Activated CD4-positive, alpha-beta T cell treated with anti-CD3 and anti-CD28 coated beads, Interleukin-10, Interleukin-2, amounts not matched to agents 100 ng/mL and 50 ng/mL, durations not matched to agents 16 hours and 8 hours (primary cell): Measurements from ENCODE around the gene FGD4.
"Not testable (repeated sequence)": the region's sequence is repeated elsewhere in the genome, so short reads cannot be mapped to it uniquely, and the experiment has no call there.

Experiments
- DNase-seq: peaks from one replicate; pipeline ENCODE4 v3.0.0-alpha.2; 2020

Gene FGD4

DNA sequence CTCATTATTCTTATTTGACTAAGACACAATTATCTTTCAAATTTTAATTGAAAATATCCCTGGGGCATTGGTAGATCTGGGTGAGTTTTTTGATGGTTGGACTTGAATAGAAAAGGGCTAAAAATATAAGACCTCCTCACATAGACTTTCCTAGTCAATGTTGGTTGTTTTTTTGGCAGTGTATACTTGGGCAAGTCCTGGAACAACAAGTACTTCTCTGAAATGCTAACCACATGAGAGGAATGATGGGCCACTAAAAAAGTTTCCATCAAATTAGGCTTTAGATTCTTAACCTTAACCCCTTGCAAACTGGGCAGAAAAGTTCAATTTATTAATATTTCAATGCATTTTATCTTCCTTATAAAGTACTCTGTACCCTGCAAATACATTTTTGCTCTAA is 97.6 kb downstream of the FGD4 start:
- no peak for DNase-seq

DNA sequence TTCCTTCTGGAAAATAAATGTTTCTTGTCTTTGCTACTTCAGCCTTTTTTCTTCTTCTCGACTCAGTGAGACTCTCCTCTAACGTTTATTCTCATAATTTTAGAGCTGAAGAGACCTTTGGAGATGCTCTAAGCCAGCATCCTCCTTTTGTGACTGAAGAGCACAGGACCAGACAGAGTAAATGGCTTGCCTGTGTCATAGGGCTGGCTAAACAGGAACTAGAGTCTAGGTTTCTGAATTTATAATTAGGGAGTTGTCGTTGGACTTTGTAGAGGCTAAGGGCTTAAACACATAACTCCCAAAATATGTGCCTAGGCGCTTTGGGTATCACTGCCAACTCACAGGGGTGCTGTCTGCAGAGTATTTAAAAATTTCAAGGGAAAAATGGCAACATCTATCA is 98.5 kb downstream of the FGD4 start:
- DNase-seq = no peak

- no peak for DNase-seq
Observed at GRCh38 chr12:32499048-32499447, 99.7 kb downstream of the FGD4 start.

DNA sequence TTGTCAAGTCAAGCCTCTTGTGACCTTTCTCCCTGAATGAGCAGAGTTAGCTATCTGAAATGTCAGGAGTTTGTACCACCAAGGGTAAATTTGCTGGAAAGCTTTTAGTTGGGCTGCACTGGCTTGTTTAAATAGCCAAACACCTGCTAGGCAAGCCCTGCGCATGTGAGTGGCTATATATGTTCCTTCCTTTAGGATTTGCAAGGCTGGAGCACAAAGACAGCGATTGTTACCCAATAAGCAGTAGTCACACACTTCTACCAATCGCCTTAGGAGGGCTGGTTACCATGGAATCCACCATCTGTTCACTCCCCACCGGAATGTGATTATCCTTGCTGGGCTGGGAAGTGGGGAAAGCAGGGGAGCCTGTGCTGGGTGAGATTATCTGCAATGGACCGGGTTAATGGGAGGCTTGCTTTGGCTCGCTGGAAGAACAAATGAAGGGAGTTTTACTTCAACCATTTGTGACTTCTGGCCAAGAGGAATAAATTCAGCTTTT is 102.5 kb downstream of the FGD4 start:
- no peak for DNase-seq

GRCh38 chr12:32502693-32503502 is 103.5 kb downstream of the FGD4 start:
- DNase-seq = no peak

DNA sequence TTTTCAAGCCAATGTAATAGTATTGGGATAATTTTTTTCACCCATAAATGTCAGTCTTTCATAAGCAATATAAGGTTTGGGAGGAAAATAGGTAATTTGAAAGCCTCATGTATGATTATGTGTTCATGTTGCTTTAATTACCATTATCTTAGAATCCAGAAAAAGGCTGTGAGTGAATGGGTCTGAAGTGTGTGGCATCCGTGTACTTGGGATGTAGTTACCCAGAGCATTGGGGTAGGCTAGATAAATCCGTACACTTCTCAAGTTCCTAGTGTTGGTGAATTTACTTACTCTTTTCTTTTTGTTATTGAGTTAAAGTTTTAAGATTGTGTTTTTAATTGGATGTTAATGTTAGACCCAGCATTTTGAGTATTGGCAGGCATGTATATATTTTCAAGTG is 104.4 kb downstream of the FGD4 start:
- DNase-seq = no peak

GRCh38 chr12:32504591-32504990 is 105.2 kb downstream of the FGD4 start:
- no peak for DNase-seq

DNA sequence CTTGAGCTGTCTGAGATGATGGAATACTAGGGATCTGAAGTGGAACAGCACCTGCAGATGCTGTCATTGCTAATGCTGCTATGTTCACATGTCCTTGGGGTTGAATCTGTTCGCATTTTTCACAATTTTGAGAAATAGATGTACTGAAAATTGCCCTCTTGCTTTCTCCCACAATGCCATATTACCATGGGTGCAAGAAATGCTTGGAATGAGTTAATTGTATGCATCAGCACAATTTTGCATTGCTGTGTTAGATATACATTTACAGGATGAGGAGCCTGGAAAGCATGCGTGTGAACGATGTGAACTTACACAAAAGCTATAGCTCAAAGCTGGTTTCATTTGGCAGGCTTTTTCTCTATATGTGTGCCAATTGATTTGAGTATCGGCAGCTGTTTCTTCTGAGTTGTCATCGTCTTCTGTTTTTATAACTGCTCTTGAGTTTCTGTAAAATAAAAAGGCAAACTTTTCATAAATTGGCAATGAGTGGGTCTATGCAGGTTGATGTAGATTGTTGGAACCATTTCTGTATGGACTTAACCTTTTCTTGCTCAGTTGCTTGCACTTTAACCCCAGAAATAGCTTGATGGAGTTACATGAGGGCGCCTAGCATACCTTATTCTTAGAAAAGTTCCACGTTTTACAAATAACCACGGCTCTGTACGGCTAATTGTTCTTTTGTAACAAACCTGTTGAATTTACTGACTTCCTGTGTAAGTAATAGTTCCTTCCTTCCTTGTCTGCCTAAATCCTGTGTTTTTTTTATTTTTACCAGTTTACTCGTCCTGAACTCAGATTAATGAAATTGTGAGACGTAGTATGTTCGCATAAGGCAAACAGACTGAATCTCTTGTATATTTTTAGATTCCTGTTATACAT is 105.9 kb downstream of the FGD4 start:
- DNase-seq = no peak

GRCh38 chr12:32507096-32507941 is 108.0 kb downstream of the FGD4 start:
- not testable (repeated sequence) for DNase-seq

DNA sequence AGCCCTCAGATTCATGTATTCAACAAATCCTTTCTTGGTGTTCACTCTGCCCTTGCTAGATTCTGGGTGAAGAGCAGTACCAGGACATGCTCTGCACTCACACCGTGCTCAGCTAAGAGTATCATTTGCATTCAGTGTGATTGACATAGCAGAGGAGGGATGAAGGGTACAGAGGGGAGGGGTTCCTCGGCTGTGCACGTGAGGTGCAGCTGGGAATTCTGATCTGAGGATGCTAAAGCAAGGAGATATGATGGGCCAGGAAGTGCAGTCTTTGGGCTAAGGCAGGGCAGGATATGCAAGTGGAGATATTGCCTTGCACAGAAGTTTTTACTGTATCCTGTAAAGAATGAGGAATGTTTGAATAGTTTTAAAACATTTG is 108.6 kb downstream of the FGD4 start:
- no peak for DNase-seq

- DNase-seq = no peak
Observed at GRCh38 chr12:32508626-32509025, 109.3 kb downstream of the FGD4 start.

DNA sequence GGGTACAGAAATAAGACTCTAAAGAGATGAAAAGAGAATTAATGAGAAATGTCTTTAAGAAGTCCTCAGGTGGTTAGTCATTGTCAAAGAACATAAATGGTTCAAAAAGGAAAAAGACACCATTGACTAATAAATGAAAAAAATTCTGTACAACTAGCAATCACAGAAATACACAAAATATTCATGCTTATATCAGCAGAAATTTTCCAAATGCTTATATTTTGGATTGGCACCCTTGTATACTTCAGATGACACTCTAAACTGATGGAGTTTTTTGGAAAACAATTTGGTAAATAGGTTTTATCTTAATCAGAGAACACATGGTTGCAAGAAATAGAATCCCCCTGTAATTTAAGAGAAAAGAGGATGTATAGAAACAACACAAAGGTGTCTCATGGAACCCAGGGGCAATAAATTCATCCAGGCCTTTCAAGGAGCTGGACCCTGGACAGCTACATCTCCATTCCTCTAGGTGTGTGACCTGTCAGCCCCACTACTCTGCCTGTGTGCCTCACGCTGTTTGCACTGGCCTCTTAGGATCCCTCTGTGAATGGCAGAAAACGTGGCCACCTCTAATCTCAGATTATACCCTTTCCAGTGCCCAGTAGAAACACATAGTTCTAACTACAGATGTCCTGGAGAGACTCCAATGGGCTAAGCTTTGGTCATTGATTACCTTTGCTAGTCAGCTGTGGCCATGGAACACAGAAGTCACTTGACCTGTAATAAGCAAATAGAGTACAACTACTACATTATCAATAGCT is 110.2 kb downstream of the FGD4 start:
- DNase-seq = no peak

GRCh38 chr12:32511976-32512375 is 112.6 kb downstream of the FGD4 start:
- not testable (repeated sequence) for DNase-seq

DNA sequence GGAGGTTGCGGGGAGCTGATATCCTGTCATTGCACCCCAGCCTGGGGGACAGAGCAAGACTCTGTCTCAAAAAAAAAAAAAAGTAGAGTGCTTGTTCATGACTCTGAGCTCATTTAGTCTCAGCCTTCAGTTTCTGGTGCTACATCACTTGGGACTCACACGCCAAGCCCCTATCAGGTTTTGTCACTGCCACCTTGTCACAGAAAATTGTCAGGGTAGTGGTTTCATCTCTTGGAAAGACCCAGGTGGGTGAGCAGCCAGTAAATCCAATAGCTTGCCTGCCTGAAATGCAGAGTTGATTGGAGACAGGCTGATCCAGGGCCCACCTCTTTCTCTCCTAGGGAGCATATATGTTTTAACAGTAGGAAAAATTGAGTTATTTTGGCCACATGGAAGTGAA is 113.0 kb downstream of the FGD4 start:
- DNase-seq = no peak

DNA sequence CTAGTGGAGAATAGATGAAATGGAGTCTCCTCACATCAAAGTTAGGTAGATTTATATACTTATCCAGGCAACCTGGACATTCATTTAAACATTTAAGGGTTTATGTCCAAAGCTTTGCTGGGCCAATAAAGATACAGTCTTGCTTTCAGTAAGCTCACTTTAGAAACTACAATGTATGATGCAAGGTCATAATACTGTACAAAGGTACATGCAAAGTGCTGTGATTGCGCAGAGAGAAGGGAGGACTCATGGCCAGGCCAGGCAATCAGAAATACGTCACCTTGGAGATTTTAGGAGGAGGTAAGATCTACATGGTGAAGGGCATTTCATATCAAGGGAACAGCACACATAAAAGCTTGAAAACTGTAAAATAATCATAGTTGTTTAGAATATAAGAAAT is 113.6 kb downstream of the FGD4 start:
- no peak for DNase-seq

GRCh38 chr12:32515137-32515873 is 115.9 kb downstream of the FGD4 start:
- DNase-seq = no peak

DNA sequence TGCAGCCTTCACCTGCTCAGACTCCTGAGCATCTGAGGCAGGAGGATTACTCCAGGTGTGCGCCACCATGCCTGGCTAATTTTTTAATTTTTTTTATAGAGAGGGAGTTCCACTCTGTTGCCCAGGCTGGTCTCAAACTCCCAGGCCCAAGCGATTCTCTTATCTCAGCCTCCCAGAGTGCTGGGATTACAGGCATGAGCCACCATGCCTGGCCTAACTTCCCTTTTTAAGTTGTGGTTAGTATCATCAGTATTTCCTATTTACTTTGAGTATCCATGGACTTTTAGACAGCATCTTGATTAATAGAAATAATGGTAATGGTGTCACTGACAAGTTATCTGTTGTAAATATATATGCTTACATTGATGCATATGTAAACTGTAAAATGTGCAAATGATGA is 116.9 kb downstream of the FGD4 start:
- no peak for DNase-seq

DNA sequence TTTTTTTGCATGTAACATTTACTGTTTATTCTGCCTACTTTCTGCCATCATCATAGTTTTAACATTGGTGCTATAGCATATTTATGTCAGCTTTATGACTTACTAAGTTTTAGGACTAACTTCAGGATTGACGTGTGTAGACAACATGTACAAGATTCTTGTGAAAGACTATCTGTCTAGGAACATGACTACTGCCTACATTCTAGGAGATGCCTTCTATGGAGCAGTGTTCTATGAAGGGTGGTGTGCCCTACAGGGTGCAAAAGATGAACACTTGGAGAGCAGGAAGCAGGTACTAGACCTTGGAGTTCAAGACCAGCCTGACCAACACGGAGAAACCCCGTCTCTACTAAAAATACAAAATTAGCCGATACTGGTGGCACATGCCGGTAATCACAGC is 118.6 kb downstream of the FGD4 start:
- no peak for DNase-seq

DNA sequence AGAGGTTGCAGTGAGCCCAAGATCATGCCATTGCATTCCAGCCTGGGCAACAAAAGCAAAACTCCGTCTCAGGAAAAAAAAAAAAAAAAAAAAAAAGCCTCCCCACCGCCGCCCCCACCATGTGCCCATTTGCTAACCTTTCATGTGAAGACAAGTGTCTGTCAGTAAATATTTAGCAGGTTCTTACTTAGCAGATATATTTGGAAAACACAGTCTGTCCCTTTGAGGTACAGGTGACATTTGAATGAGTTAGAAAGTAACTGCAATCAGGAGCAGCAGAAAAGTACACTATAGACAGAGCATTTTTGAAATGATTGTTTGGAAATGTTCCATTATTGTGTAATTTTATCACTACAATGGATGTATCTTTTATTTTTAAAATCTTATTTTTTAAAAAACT is 119.7 kb downstream of the FGD4 start:
- no peak for DNase-seq

GRCh38 chr12:32522331-32523221 is 123.2 kb downstream of the FGD4 start:
- DNase-seq = no peak
